H1 (cell line): Measurements from ENCODE around the gene IMPG2. TPM values are rescaled to one million over a fixed set of nuclear protein-coding genes. Genes with fewer than 3 reads are reported as not detected.

Source experiments
- CTCF ChIA-PET: fragments of 300-600 bp; sonication (Branson Sonifier 250); formaldehyde crosslinking; loops from one replicate; lab custom pipeline; 2021; ENCODE audit not compliant: partially characterized antibody; lab: Charles Lee
- POLR2A ChIA-PET: fragments of 300-600 bp; sonication (Branson Sonifier 250); formaldehyde crosslinking; loops from one replicate; lab custom pipeline; 2021; ENCODE audit warnings: inconsistent platforms; ENCODE audit not compliant: partially characterized antibody; lab: Charles Lee
- DNase-seq, 2 experiments: peaks; one replicate each; pipeline versions ENCODE4 v3.0.0 to v3.0.0-alpha.2; 2010 to 2022; ENCODE audit warnings: low spot score in 2 of 2, low read depth in 1 of 2, mixed read lengths in 1 of 2
- FAIRE-seq: peaks from 2 replicates; lab custom pipeline; 2011; peaks lifted over from hg19 to GRCh38; lab: Jason Lieb, UNC
- H2AFZ ChIP-seq: 2 replicates; pipeline ENCODE4 v1.8.1; 2012; ENCODE audit warnings: low read length, inconsistent platforms
- H2AK5ac ChIP-seq: 2 replicates; pipeline ENCODE4 v1.6.1; 2013; ENCODE audit warnings: low read depth, low read length
- H2BK120ac ChIP-seq: replicated peaks from 2 replicates; pipeline ENCODE3; 2013; ENCODE audit warnings: low read depth, low read length, inconsistent platforms
- H2BK12ac ChIP-seq: 2 replicates; pipeline ENCODE4 v1.6.1; 2013; ENCODE audit warnings: low read depth, low read length
- H2BK15ac ChIP-seq: 2 replicates; pipeline ENCODE4 v1.6.1; 2013; ENCODE audit warnings: low read length
- H2BK20ac ChIP-seq: 2 replicates; pipeline ENCODE4 v1.6.1; 2013; ENCODE audit warnings: low read length
- H2BK5ac ChIP-seq: 2 replicates; pipeline ENCODE4 v1.6.1; 2013; ENCODE audit warnings: low read depth, low read length
- H3K14ac ChIP-seq: 2 replicates; pipeline ENCODE4 v1.6.1; 2013; ENCODE audit warnings: inconsistent platforms; ENCODE audit not compliant: insufficient read length
- H3K18ac ChIP-seq: 2 replicates; pipeline ENCODE4 v1.6.1; 2013; ENCODE audit warnings: low read length; ENCODE audit errors: extremely low read depth
- H3K23ac ChIP-seq: 2 replicates; pipeline ENCODE4 v1.6.1; 2013; ENCODE audit warnings: inconsistent platforms; ENCODE audit not compliant: insufficient read length
- H3K23me2 ChIP-seq: 2 replicates; pipeline ENCODE4 v1.6.1; 2013; ENCODE audit warnings: low read depth, low read length
- H3K27ac ChIP-seq: 2 replicates; pipeline ENCODE4 v1.6.1; 2011; ENCODE audit warnings: low read depth, low read length, inconsistent platforms
- H3K27me3 ChIP-seq, 4 experiments: replicated peaks in 1 of 4; 1 replicate in 1 of 4; 2 replicates in 3 of 4; pipeline versions ENCODE4 v1.6.1 to v1.8.1; 2011 to 2013; ENCODE audit warnings: low read length in 3 of 4, mild to moderate bottlenecking in 3 of 4, inconsistent platforms in 2 of 4, mixed read lengths in 2 of 4, moderate library complexity in 1 of 4; ENCODE audit not compliant: control insufficient read depth in 3 of 4, insufficient read depth in 3 of 4; ENCODE audit errors: extremely low read depth in 1 of 4
- H3K36me3 ChIP-seq, 4 experiments: 2 replicates each; pipeline versions ENCODE4 v1.6.1 to v1.8.1; 2011 to 2013; ENCODE audit warnings: mild to moderate bottlenecking in 4 of 4, low read length in 3 of 4, moderate library complexity in 2 of 4, control low read depth in 1 of 4, inconsistent platforms in 1 of 4; ENCODE audit not compliant: insufficient read depth in 4 of 4, control insufficient read depth in 2 of 4
- H3K4ac ChIP-seq: replicated peaks from 2 replicates; pipeline ENCODE3; 2013; ENCODE audit warnings: low read length, low read depth, mixed read lengths, inconsistent platforms; ENCODE audit not compliant: insufficient read length
- H3K4me1 ChIP-seq, 4 experiments: replicated peaks in 1 of 4; 1 replicate in 1 of 4; 2 replicates in 3 of 4; pipeline versions ENCODE4 v1.6.1 to v1.8.1; 2011 to 2013; ENCODE audit warnings: low read length in 3 of 4, inconsistent platforms in 2 of 4, mixed read lengths in 1 of 4; ENCODE audit not compliant: insufficient read depth in 4 of 4, control insufficient read depth in 3 of 4
- H3K4me2 ChIP-seq, 2 experiments: 2 replicates each; pipeline versions ENCODE4 v1.6.1 to v1.8.1; 2011 to 2013; ENCODE audit warnings: low read depth in 2 of 2, low read length in 2 of 2, control low read depth in 1 of 2, inconsistent platforms in 1 of 2, mild to moderate bottlenecking in 1 of 2; ENCODE audit not compliant: insufficient read depth in 1 of 2
- H3K4me3 ChIP-seq, 4 experiments: fragments of 200-600, 300-600 bp in 1 of 4; sonication (generic), shearing (Covaris generic), sonication (Bioruptor Twin) in 1 of 4; 2 replicates each; pipeline versions ENCODE4 v1.5.1 to v1.8.1; 2011 to 2016; ENCODE audit warnings: low read length in 4 of 4, low read depth in 3 of 4, control low read depth in 2 of 4, inconsistent platforms in 2 of 4, mild to moderate bottlenecking in 2 of 4, mixed read lengths in 1 of 4, moderate library complexity in 1 of 4; ENCODE audit not compliant: insufficient read depth in 2 of 4; ENCODE audit errors: extremely low read depth in 1 of 4
- H3K56ac ChIP-seq: replicated peaks from 2 replicates; pipeline ENCODE3; 2013; ENCODE audit warnings: low read depth, mild to moderate bottlenecking, mixed read lengths, low read length, inconsistent platforms; ENCODE audit not compliant: insufficient read length
- H3K79me1 ChIP-seq: 2 replicates; pipeline ENCODE4 v1.6.1; 2013; ENCODE audit warnings: low read depth, low read length, control low read depth
- H3K79me2 ChIP-seq, 2 experiments: 2 replicates each; pipeline versions ENCODE4 v1.6.1 to v1.8.1; 2012 to 2013; ENCODE audit warnings: low read length in 2 of 2, mild to moderate bottlenecking in 2 of 2, inconsistent platforms in 1 of 2; ENCODE audit not compliant: insufficient read depth in 2 of 2, control insufficient read depth in 1 of 2
- H3K9ac ChIP-seq, 4 experiments: replicated peaks in 1 of 4; 1 replicate in 1 of 4; 2 replicates in 3 of 4; pipeline versions ENCODE4 v1.6.1 to v1.8.1; 2011 to 2013; ENCODE audit warnings: low read depth in 3 of 4, low read length in 3 of 4, control low read depth in 2 of 4, mild to moderate bottlenecking in 2 of 4, moderate library complexity in 2 of 4, inconsistent platforms in 1 of 4; ENCODE audit errors: extremely low read depth in 1 of 4
- H3K9me3 ChIP-seq, 2 experiments: 2 replicates each; pipeline versions ENCODE4 v1.6.1 to v1.8.1; 2012 to 2013; ENCODE audit warnings: mild to moderate bottlenecking in 2 of 2, moderate library complexity in 2 of 2, control low read depth in 1 of 2, inconsistent platforms in 1 of 2, low read depth in 1 of 2, low read length in 1 of 2, mixed read lengths in 1 of 2; ENCODE audit not compliant: insufficient read depth in 2 of 2
- H4K20me1 ChIP-seq, 2 experiments: replicated peaks in 1 of 2; 2 replicates each; pipeline versions ENCODE3 to v1.8.1; 2011 to 2013; ENCODE audit warnings: inconsistent platforms in 2 of 2, low read length in 2 of 2, mild to moderate bottlenecking in 1 of 2; ENCODE audit not compliant: insufficient read depth in 2 of 2, control insufficient read depth in 1 of 2
- H4K5ac ChIP-seq: 2 replicates; pipeline ENCODE4 v1.6.1; 2013; ENCODE audit warnings: low read length, low read depth, mixed read lengths, inconsistent platforms; ENCODE audit not compliant: insufficient read length
- H4K8ac ChIP-seq: 2 replicates; pipeline ENCODE4 v1.8.0; 2013; ENCODE audit warnings: mild to moderate bottlenecking, moderate library complexity, low read length, inconsistent platforms; ENCODE audit not compliant: insufficient read depth; ENCODE audit errors: extremely low read depth
- H4K91ac ChIP-seq: replicated peaks from 2 replicates; pipeline ENCODE3; 2013; ENCODE audit warnings: low read length, mixed read lengths, inconsistent platforms; ENCODE audit not compliant: insufficient read length
- HDAC2 ChIP-seq, 2 experiments: fragments of 300-600 bp in 1 of 2; sonication (generic) in 1 of 2; IDR thresholded peaks; 2 replicates each; pipeline ENCODE4 v1.6.1; 2011 to 2012; ENCODE audit warnings: low read depth in 2 of 2, low read length in 2 of 2, mild to moderate bottlenecking in 2 of 2, moderate library complexity in 2 of 2, borderline replicate concordance in 1 of 2, inconsistent platforms in 1 of 2
- NANOG ChIP-seq: IDR thresholded peaks from 2 replicates; pipeline ENCODE4 v1.6.1; 2011; ENCODE audit warnings: low read length, low read depth, mild to moderate bottlenecking, inconsistent platforms; ENCODE audit not compliant: insufficient read depth, poor library complexity, severe bottlenecking
- PHF8 ChIP-seq: fragments of 200-600 bp; sonication (generic); conservative IDR thresholded peaks from 2 replicates; pipeline ENCODE4 v1.7.1; 2012; ENCODE audit warnings: low read depth, mild to moderate bottlenecking, inconsistent platforms, low read length, moderate library complexity
- POLR2A ChIP-seq, 2 experiments: IDR thresholded peaks; 1 replicate in 1 of 2; 2 replicates in 1 of 2; pipeline ENCODE4 v1.6.1; 2011; ENCODE audit warnings: low read depth in 2 of 2, low read length in 2 of 2, mild to moderate bottlenecking in 2 of 2; ENCODE audit errors: control extremely low read depth in 1 of 2
- RBBP5 ChIP-seq: IDR thresholded peaks from 2 replicates; pipeline ENCODE4 v1.7.1; 2012; ENCODE audit warnings: low read depth, mild to moderate bottlenecking, inconsistent platforms, low read length, moderate library complexity, borderline replicate concordance
- SP4 ChIP-seq: IDR thresholded peaks from 2 replicates; pipeline ENCODE4 v1.6.1; 2012; ENCODE audit warnings: low read length, inconsistent platforms
- TAF7 ChIP-seq: optimal IDR thresholded peaks from 2 replicates; pipeline ENCODE3; 2011; ENCODE audit warnings: low read depth, mild to moderate bottlenecking, inconsistent platforms, low read length, moderate library complexity, borderline replicate concordance
- WGBS, 2 experiments: shearing (Covaris generic) in 1 of 2; methylation state at CpG; one replicate each; pipeline versions ENCODE4 v1.1.6 to v1.1.7; 2013 to 2015; ENCODE audit warnings: low lambda C conversion rate in 2 of 2, mixed read lengths in 2 of 2, inconsistent platforms in 1 of 2, low coverage in 1 of 2, missing lambda C conversion rate in 1 of 2; ENCODE audit not compliant: insufficient replicate concordance in 2 of 2, insufficient coverage in 1 of 2, insufficient read length in 1 of 2; ENCODE audit errors: extremely low coverage in 1 of 2, missing lambda C conversion rate in 1 of 2; 5-methylcytosine and 5-hydroxymethylcytosine counted together
- polyA plus RNA-seq, 7 experiments: library from polyadenylated mRNA; depleted of rRNA in 3 of 7; stranded (reverse) in 5 of 7; unstranded in 2 of 7; fragments of >200 nt in 5 of 7; fragments of 200-250 nt in 2 of 7; gene quantifications; 1 replicate in 5 of 7; 2 replicates in 1 of 7; 4 replicates in 1 of 7; pipeline versions ENCODE4 v1.2.1 to v1.2.3, GENCODE V29; 2011 to 2013; ENCODE audit warnings: missing spikeins in 2 of 7, mixed read lengths in 2 of 7
- total RNA-seq: library from RNA; stranded (reverse); fragmentation: NEBNext Ultra II Directional; extraction: Animal tissue kit (Norgen Biotek cat#: 25700); gene quantifications from 2 replicates; pipeline ENCODE4 v1.2.1, GENCODE V29; 2021

The IMPG2 gene
- total and polyA plus RNA-seq, 2 of the 8 experiments (the other 6 are each of a cell fraction or from before 2014, with no cell fraction given), result 0.03 to 0.06 TPM

DNA sequence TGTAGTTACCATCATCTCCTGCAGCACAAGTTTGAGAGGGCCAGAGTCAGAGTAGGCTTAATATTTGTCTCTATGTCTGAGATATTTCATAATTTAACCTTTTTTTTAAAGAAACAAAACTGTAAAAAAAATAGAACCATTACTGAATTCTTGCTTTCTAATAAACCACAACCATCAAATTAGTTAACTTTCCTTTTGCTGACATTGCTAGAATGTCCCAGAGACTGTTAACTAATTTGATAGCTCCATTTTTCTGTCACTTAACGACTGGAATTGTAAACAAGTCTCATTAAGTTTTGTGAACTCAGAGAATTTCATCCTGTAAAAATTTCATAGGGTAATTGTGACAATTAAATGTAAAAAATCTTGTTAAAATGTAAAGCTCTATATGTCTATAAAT is 35.6 kb downstream of the IMPG2 start:
- DNase-seq (no peak), FAIRE-seq (no peak)
- Histone ChIP-seq H4K5ac (no peak overlapping the region), H2AK5ac (no peak overlapping the region), H3K27ac (no peak overlapping the region), H2BK12ac (no peak overlapping the region), H3K4me1 (no peaks in the 10 kb centered on the region), H3K18ac (no peak overlapping the region), H3K23ac (no peak overlapping the region), H3K9ac (no peak overlapping the region), H3K23me2 (no peaks in the 10 kb centered on the region), H4K8ac (no peak overlapping the region), H3K79me2 (no peaks in the 10 kb centered on the region), H3K79me1 (no peaks in the 10 kb centered on the region), H3K27me3 (no peaks in the 10 kb centered on the region), H3K9me3 (no peaks in the 10 kb centered on the region), H4K91ac (no peak overlapping the region), H3K36me3 (no peaks in the 10 kb centered on the region), H2BK120ac (no peak overlapping the region), H4K20me1 (no peaks in the 10 kb centered on the region), H3K4ac (no peak overlapping the region), H2BK5ac (no peak overlapping the region), H2AFZ (no peak overlapping the region), H3K4me3 (no peak overlapping the region), H2BK20ac (no peak overlapping the region), H3K56ac (no peak overlapping the region), H3K4me2 (no peak overlapping the region), H2BK15ac (no peak overlapping the region), H3K14ac (no peak overlapping the region)
- ChIA-PET POLR2A (no interaction called here), CTCF (no interaction called here)
- no peak for TF ChIP-seq TAF7
- TF ChIP-seq PHF8, result no peak
- no peak for TF ChIP-seq NANOG
- no peak for TF ChIP-seq HDAC2 (IDR thresholded peaks at IDR 0.05; ENCODE audit: borderline replicate concordance in 1 of 2, low read depth in 2 of 2, low read length in 2 of 2)
- TF ChIP-seq POLR2A (IDR thresholded peaks at IDR 0.05; ENCODE audit: control extremely low read depth in 1 of 2, low read depth in 2 of 2, low read length in 2 of 2), result no peak
- TF ChIP-seq SP4, result no peak
- TF ChIP-seq RBBP5, result no peak
- 75% methylated on average over 1 of the region's 1 CpG; no CpG with 5 or more reads in 1 of the 2 experiments for WGBS, 2 experiments
